Posterior cingulate gyrus (tissue), 11 donors: Measurements from ENCODE around the gene RAC2.
A peak's percentile ranks its signal among the peaks of the same experiment; 100 is the strongest.
"Not testable (repeated sequence)": the region's sequence is repeated elsewhere in the genome, so short reads cannot be mapped to it uniquely, and the experiment has no call there.

ENCODE experiments used
- DNase-seq, 10 donors: peaks; one replicate each; pipeline versions ENCODE4 v3.0.0 to v3.0.0-alpha.2; 2020 to 2021; ENCODE audit warnings: mixed read lengths in 3 of 10
- intact Hi-C: fragments of 100-400 bp; cut with DNase I; formaldehyde crosslinking; loops from one replicate; pipeline ENCODE4 v1.15.1; 2023

RAC2 gene

GRCh38 chr22:37258753-37259401 is 14.8 kb upstream of the RAC2 start:
- intact Hi-C loops: no loop called here
- peak in 3 of 10 donors; percentile 38 to 77 (median 56) for DNase-seq

GRCh38 chr22:37258005-37258752 is 14.1 kb upstream of the RAC2 start:
- peak in 2 of 10 donors; percentile 3 to 38 for DNase-seq
- intact Hi-C loops: no loop called here

GRCh38 chr22:37256075-37256726 is 12.1 kb upstream of the RAC2 start:
- peak in 3 of 10 donors; percentile 8 to 35 (median 27) for DNase-seq
- intact Hi-C loops: no loop called here

- no peak for DNase-seq
- intact Hi-C loops: no loop called here
These were observed 11.5 kb upstream of the RAC2 start for GRCh38 chr22:37255558-37256006.

- intact Hi-C loops: no loop called here
These were observed 10.8 kb upstream of the RAC2 start for GRCh38 chr22:37254867-37255233.

GRCh38 chr22:37254209-37254866 is 10.3 kb upstream of the RAC2 start:
- peak in 3 of 10 donors; percentile 31 to 59 (median 33) for DNase-seq
- intact Hi-C loops: no loop called here

More at GRCh38 chr22:37254867-37255233, 10.8 kb upstream of the RAC2 start:
- DNase-seq: no peak

GRCh38 chr22:37253126-37253660 is 9.1 kb upstream of the RAC2 start:
- intact Hi-C loops: no loop called here
- DNase-seq: peak in 1 of 10 donors; percentile 2

GRCh38 chr22:37251836-37252235 is 7.8 kb upstream of the RAC2 start:
- peak in 2 of 10 donors; percentile 3 to 14 for DNase-seq
- intact Hi-C loops: not testable (repeated sequence)

- intact Hi-C loops: no loop called here
- DNase-seq: peak in 3 of 10 donors; percentile 9 to 42 (median 29)
These were observed 5.9 kb upstream of the RAC2 start for GRCh38 chr22:37249986-37250385.

- intact Hi-C loops: no loop called here
These were observed 4.2 kb upstream of the RAC2 start for GRCh38 chr22:37248251-37248650.

GRCh38 chr22:37245740-37246139 is 1.7 kb upstream of the RAC2 start:
- intact Hi-C loops: no loop called here
- DNase-seq: peak in 1 of 10 donors; percentile 1

More at GRCh38 chr22:37248251-37248650, 4.2 kb upstream of the RAC2 start:
- no peak for DNase-seq

- intact Hi-C loops: no loop called here
- DNase-seq: peak in 3 of 10 donors; percentile 40 to 77 (median 50)
These were observed 1.1 kb upstream of the RAC2 start for GRCh38 chr22:37244922-37245722.

GRCh38 chr22:37243402-37244113 is 511 bp downstream of the RAC2 start:
- DNase-seq: no peak
- intact Hi-C loops: no loop called here

GRCh38 chr22:37242395-37242918 is 1.6 kb downstream of the RAC2 start:
- DNase-seq: peak in 3 of 10 donors; percentile 28 to 83 (median 79)

GRCh38 chr22:37241351-37242142 is 2.5 kb downstream of the RAC2 start:
- intact Hi-C loops: no loop called here

More at GRCh38 chr22:37242395-37242918, 1.6 kb downstream of the RAC2 start:
- intact Hi-C loops: no loop called here

GRCh38 chr22:37240941-37241320 is 3.1 kb downstream of the RAC2 start:
- DNase-seq: peak in 1 of 10 donors; percentile 68
- intact Hi-C loops: no loop called here

More at GRCh38 chr22:37241351-37242142, 2.5 kb downstream of the RAC2 start:
- DNase-seq: peak in 1 of 10 donors; percentile 75

- intact Hi-C loops: no loop called here
- peak in 3 of 10 donors; percentile 9 to 67 (median 39) for DNase-seq
These were observed 3.7 kb downstream of the RAC2 start for GRCh38 chr22:37240240-37240940.
